Glomerular visceral epithelial cell (primary cell): Measurements from ENCODE around the gene ATXN1.

Experiments
- DNase-seq: peaks from one replicate; pipeline ENCODE4 v3.0.0-alpha.2; 2016; ENCODE audit errors: extremely low spot score

Gene ATXN1

DNA sequence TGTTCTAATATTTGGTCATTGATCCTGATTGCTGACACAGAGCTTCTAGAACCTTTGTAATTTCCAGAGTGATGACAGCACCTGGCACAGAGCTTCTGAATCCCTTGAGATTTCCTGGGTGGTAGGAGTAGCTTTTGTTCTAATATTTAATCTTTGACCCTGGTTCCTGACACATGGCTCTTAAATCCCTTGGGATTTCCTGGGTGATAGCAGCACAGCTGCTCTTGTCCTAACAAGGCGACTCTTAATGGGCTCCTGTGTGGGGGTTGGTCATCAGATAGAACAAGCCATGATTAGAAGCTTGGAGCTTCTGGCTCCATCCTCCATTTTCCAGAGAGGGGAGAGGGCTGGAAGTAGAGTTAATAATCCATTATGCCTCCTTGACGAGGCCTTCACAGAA, 504.5 kb downstream of the ATXN1 start:
- no peak for DNase-seq

DNA sequence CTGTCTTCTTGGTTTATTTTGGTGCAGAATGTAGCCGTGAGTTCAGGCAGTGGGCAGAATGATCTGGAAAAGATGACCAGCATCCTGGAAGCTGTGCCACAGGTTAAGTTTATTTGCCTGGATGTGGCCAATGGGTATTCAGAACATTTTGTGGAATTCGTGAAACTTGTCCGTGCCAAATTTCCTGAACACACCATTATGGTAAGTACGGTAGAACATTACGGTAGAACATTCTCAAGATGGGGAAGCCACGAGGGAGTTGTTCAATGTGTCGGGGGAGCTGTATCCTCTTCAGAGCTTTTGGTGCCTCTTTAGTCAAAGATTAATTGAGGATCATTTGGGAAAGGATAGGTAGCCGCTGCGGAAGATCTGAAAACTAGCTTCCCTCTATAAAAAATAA, 506.7 kb downstream of the ATXN1 start:
- no peak for DNase-seq

DNA sequence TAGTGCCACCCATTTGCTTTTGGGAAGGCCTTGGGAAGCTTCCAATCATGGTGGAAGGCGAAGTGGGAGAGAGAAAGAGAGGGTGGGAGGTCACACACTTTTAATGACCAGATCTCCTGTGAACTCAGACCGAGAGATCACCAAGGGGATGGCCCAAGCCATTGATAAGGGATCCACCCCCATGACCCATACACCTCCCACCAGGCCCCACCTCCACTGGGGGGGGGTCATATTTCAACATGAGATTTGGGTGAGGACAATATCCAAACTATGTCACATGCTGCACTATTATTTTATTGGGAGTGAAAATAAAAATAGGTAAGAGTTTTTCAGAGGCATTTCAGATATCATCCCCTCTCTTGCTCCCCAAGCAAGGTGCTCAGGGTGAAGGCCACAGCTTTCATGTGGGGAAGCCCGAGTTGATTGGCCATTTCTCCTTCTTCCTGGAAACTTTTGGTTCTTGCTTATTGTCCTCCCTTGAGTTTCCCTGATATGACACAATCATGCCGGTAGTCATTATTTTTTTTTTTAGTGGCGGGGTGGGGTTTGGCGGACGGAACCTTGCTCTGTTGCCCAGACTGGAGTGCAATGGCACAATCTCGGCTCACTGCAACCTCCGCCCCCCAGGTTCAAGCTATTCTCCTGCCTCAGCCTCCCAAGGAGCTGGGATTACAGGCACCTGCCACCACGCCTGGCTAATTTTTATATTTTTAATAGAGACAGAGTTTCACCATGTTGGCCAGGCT, 507.7 kb downstream of the ATXN1 start:
- no peak for DNase-seq

DNA sequence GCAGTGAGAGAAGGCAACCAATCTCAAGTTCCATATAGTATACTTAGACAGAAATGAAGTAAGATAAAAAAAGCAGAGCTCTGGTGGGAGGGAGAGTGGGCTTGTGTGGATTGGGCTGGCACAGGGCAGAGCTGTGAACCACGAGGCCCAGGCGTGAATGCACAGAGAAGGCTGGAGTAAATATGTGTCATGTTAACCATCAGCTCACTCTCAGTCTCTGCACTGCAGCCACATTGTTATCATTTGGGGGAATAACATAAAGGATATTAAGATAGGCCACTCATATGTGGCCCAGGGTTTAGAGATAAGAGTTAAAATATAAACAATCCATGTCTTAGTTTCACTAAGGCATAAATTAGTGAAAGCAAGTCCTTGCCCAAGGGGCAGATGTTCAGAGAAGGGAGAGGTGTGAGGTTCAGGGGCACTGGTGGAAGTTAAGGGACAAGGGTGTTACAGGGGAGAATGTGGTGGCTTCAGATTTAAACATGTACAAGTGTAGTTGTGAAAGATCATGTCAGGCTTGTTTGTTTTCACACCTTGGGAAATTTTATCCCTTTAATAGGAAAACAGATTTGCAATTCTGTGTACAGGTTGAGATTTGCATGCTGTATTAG, 508.5 kb downstream of the ATXN1 start:
- DNase-seq, result no peak

DNA sequence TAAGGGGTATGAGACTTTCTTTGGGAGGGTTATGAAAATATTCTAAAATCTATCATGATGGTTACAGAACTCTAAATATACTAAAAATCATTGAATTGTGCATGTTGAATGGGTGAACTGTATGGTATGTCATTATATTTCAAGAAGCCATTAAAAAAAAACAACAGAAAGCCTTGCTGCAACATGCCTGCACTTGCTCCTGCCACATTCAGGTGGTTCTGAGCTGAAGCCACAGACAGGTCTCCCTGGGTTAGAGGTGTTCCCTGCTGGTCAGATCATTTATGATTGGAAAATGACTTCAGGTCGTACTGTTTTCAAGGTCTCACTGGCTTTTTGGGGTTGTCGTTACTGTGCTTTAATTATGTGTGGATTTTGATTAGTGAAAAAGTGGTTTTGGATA, 509.6 kb downstream of the ATXN1 start:
- DNase-seq, result no peak

DNA sequence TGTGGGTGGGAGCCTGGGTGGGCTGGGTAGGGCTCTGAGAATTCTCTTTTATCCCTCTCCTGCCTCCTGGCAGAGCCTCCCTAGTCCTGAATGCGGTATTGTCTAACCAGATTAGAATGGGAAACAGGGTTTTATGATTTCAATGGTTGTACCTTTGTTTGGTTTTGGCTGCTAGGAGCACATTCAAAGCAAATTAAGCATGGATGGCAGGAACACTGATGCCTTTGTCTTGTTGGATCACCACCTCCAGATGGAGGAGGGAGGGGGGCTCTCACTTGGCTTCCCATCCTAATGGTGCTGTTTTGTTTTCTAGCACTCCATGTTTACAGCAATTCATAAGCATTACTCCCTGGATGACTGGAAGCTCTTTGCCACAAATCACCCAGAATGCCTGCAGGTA, 511.3 kb downstream of the ATXN1 start:
- DNase-seq, result no peak
